HCT116 (cell line): Measurements from ENCODE around the gene DDAH1. TPM values are rescaled to one million over a fixed set of nuclear protein-coding genes. Genes with fewer than 3 reads are reported as not detected.

Experiments used
- ATAC-seq: fragments of 200-7000 bp; cut with Tn5 transposase; 2 replicates; pipeline ENCODE4 v1.9.1; 2020; ENCODE audit warnings: mild to moderate bottlenecking, moderate library complexity
- BruUV-seq: library from RNA; stranded (reverse); fragments of 400-500 nt; replicated peaks from 2 replicates; lab custom pipeline; 2021; lab: Mats Ljungman, UMichigan
- CTCF ChIA-PET: fragments of 300-600 bp; sonication (Branson Sonifier 250); formaldehyde crosslinking; loops from one replicate; lab custom pipeline; 2021; ENCODE audit warnings: antibody characterized with exemption; lab: Charles Lee
- POLR2A ChIA-PET: fragments of 300-600, 350-600 bp; sonication (Branson Sonifier 250); formaldehyde crosslinking; loops from one replicate; lab custom pipeline; 2021; ENCODE audit warnings: antibody characterized with exemption; lab: Charles Lee
- RAD21 ChIA-PET, 2 experiments: fragments of 300-600 bp; sonication (Branson Sonifier 250); formaldehyde crosslinking; loops; one replicate each; lab custom pipeline; 2023; ENCODE audit warnings: low total read pairs in 2 of 2; ENCODE audit not compliant: uncharacterized antibody in 2 of 2, unreplicated experiment in 2 of 2, low non-redundant PET in 1 of 2; lab: Charles Lee
- DNase-seq: peaks from one replicate; pipeline ENCODE4 v3.0.0-alpha.2; 2010; ENCODE audit warnings: low read depth, low spot score
- H2AFZ ChIP-seq: fragments of 200-600 bp; shearing (Covaris generic), sonication (generic); 2 replicates; pipeline ENCODE4 v1.6.1; 2017; ENCODE audit warnings: low read depth, mixed run types, mixed read lengths, antibody characterized with exemption, low read length; ENCODE audit not compliant: poor library complexity, severe bottlenecking
- H3K27ac ChIP-seq: 2 replicates; pipeline ENCODE4 v1.5.1; 2012; ENCODE audit warnings: low read depth, low read length
- H3K27me3 ChIP-seq: fragments of 200-600 bp; sonication (generic); 2 replicates; pipeline ENCODE4 v1.6.1; 2016; ENCODE audit warnings: mixed run types, low read length, mixed read lengths; ENCODE audit not compliant: insufficient read depth
- H3K36me3 ChIP-seq, 2 experiments: fragments of 200-500 bp in 1 of 2; fragments of 200-600 bp in 1 of 2; sonication (Bioruptor generic) in 1 of 2; sonication (generic) in 1 of 2; 2 replicates each; pipeline versions ENCODE4 v1.5.1 to v1.6.1; 2014 to 2016; ENCODE audit warnings: low read length in 2 of 2, inconsistent platforms in 1 of 2, mixed read lengths in 1 of 2, mixed run types in 1 of 2; ENCODE audit not compliant: insufficient read depth in 2 of 2, control insufficient read depth in 1 of 2
- H3K4me1 ChIP-seq, 2 experiments: fragments of 200-600 bp in 1 of 2; sonication (generic) in 1 of 2; 2 replicates each; pipeline versions ENCODE4 v1.5.1 to v1.6.1; 2012 to 2017; ENCODE audit warnings: low read length in 2 of 2, inconsistent platforms in 1 of 2, mild to moderate bottlenecking in 1 of 2, mixed read lengths in 1 of 2, mixed run types in 1 of 2, moderate library complexity in 1 of 2; ENCODE audit not compliant: insufficient read depth in 2 of 2, control insufficient read depth in 1 of 2
- H3K4me2 ChIP-seq: fragments of 200-600 bp; sonication (generic); 2 replicates; pipeline ENCODE4 v1.6.1; 2017; ENCODE audit warnings: mixed run types, low read length, mixed read lengths
- H3K4me3 ChIP-seq, 2 experiments: fragments of 200-600 bp in 1 of 2; sonication (generic) in 1 of 2; replicated peaks in 1 of 2; 2 replicates each; pipeline ENCODE4 v1.5.1; 2011 to 2016; ENCODE audit warnings: low read length in 2 of 2, control low read depth in 1 of 2, low read depth in 1 of 2, mild to moderate bottlenecking in 1 of 2, mixed read lengths in 1 of 2, mixed run types in 1 of 2
- H3K79me2 ChIP-seq: fragments of 200-600 bp; sonication (generic); 2 replicates; pipeline ENCODE4 v1.6.1; 2017; ENCODE audit warnings: mild to moderate bottlenecking, mixed run types, low read length, moderate library complexity, mixed read lengths; ENCODE audit not compliant: insufficient read depth
- H3K9ac ChIP-seq: fragments of 200-600 bp; sonication (generic); 2 replicates; pipeline ENCODE4 v1.6.1; 2016; ENCODE audit warnings: low read length, mixed read lengths
- H3K9me2 ChIP-seq: fragments of 200-600 bp; sonication (generic), shearing (Covaris generic); 2 replicates; pipeline ENCODE4 v1.6.1; 2017; ENCODE audit warnings: mixed run types, mild to moderate bottlenecking, moderate library complexity; ENCODE audit not compliant: insufficient read depth
- H3K9me3 ChIP-seq, 2 experiments: fragments of 200-500 bp in 1 of 2; fragments of 200-600 bp in 1 of 2; sonication (Bioruptor generic) in 1 of 2; sonication (generic) in 1 of 2; 2 replicates each; pipeline ENCODE4 v1.6.1; 2014 to 2017; ENCODE audit warnings: low read length in 2 of 2, mixed read lengths in 2 of 2, inconsistent platforms in 1 of 2, low read depth in 1 of 2, mild to moderate bottlenecking in 1 of 2, mixed run types in 1 of 2, moderate library complexity in 1 of 2; ENCODE audit not compliant: control insufficient read depth in 1 of 2, insufficient read depth in 1 of 2
- H4K20me1 ChIP-seq: fragments of 200-600 bp; sonication (generic), shearing (Covaris generic); 2 replicates; pipeline ENCODE4 v1.6.1; 2017; ENCODE audit warnings: mixed run types, mild to moderate bottlenecking, moderate library complexity; ENCODE audit not compliant: insufficient read depth
- CEBPB ChIP-seq: IDR thresholded peaks from 2 replicates; pipeline ENCODE4 v1.6.1; 2012; ENCODE audit warnings: low read depth
- EGR1 ChIP-seq: IDR thresholded peaks from 2 replicates; pipeline ENCODE4 v1.6.1; 2012; ENCODE audit warnings: low read depth
- ELF1 ChIP-seq: IDR thresholded peaks from 2 replicates; pipeline ENCODE4 v1.6.1; 2012; ENCODE audit warnings: low read depth, borderline replicate concordance
- EZH2 ChIP-seq: fragments of 200-600 bp; sonication (generic); IDR thresholded peaks from 2 replicates; pipeline ENCODE4 v1.6.1; 2017; ENCODE audit warnings: antibody characterized with exemption, mixed run types
- EZH2phosphoT487 ChIP-seq: fragments of 200-600 bp; IDR thresholded peaks from 2 replicates; pipeline ENCODE4 v1.6.1; 2018; ENCODE audit warnings: antibody characterized with exemption, borderline replicate concordance
- MAX ChIP-seq: IDR thresholded peaks from 2 replicates; pipeline ENCODE4 v1.6.1; 2012
- POLR2A ChIP-seq: IDR thresholded peaks from 2 replicates; pipeline ENCODE4 v1.7.0; 2011; ENCODE audit warnings: borderline replicate concordance; ENCODE audit not compliant: insufficient read depth, insufficient read length; ENCODE audit errors: extremely low read depth
- RAD21 ChIP-seq: IDR thresholded peaks from 2 replicates; pipeline ENCODE4 v1.6.1; 2012; ENCODE audit warnings: low read depth, mild to moderate bottlenecking
- SIN3A ChIP-seq: IDR thresholded peaks from 2 replicates; pipeline ENCODE4 v1.6.1; 2012; ENCODE audit warnings: low read depth
- SP1 ChIP-seq: IDR thresholded peaks from 2 replicates; pipeline ENCODE4 v1.6.1; 2012; ENCODE audit warnings: low read depth
- SRF ChIP-seq: IDR thresholded peaks from 2 replicates; pipeline ENCODE4 v1.6.1; 2012; ENCODE audit warnings: low read depth
- TCF7L2 ChIP-seq: IDR thresholded peaks from 2 replicates; pipeline ENCODE4 v1.7.0; 2011; ENCODE audit warnings: borderline replicate concordance, inconsistent platforms; ENCODE audit not compliant: insufficient read depth, insufficient read length; ENCODE audit errors: extremely low read depth
- ZNF274 ChIP-seq: fragments of 200-500 bp; sonication (Bioruptor generic); IDR thresholded peaks from 2 replicates; pipeline ENCODE4 v1.6.1; 2014; ENCODE audit warnings: mild to moderate bottlenecking, low read depth, low read length, inconsistent platforms
- intact Hi-C: fragments of 100-400 bp; cut with micrococcal nuclease; formaldehyde crosslinking; loops from 2 replicates; pipeline ENCODE4 v1.10.0; 2022
- total RNA-seq: library from RNA; stranded (reverse); gene quantifications from one replicate; pipeline ENCODE4 v1.2.1, GENCODE V29; 2021; ENCODE audit not compliant: unreplicated experiment
- TF ChIP-seq, protein P1 (sequence below): IDR thresholded peaks from 2 replicates; pipeline ENCODE4 v1.6.1; 2011; ENCODE audit warnings: mild to moderate bottlenecking, low read length, moderate library complexity; ENCODE audit not compliant: insufficient replicate concordance; ENCODE audit errors: extremely low read depth
- TF ChIP-seq, protein P2 (sequence below): IDR thresholded peaks from 2 replicates; pipeline ENCODE4 v1.6.1; 2012; ENCODE audit warnings: low read depth

Gene DDAH1
- total RNA-seq, 1 experiment from 2014 or later: 16.6 TPM

DNA sequence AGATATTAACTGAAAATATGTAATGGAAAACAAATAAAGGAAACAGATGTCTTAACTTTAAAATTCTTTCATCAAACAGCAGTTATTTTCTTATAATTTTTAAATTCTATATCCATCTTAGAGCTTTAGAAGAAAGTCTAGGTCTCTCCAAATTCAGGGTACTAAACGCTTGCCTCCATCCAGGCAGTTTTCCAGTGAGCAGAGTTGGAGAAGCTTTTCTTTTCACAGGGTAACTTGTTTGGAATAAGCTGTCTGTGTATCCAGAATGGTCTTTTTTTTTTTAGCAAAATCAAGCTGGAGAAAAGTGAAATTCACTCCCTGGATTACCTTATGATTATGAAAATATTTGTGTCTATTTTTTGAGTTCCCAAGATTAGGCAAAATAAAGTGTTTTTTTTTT, 88.6 kb downstream of the DDAH1 start:
- intact Hi-C loops: no loop called here
- ChIA-PET CTCF (no interaction called here), RAD21 (no interaction called here)
- no peaks in the 10 kb centered on the region for H3K36me3 ChIP-seq
- H3K27me3 ChIP-seq: no peaks in the 10 kb centered on the region
- H3K4me2 ChIP-seq: no peak overlapping the region
- no peak overlapping the region for H3K27ac ChIP-seq
- H3K4me1 ChIP-seq: peaks cover 0 to 6% of the 10 kb centered on the region in 2 experiments; a peak in 2 of 4 replicates
- no peak overlapping the region for H2AFZ ChIP-seq
- no peak for DNase-seq
- H3K9me3 ChIP-seq: no peaks in the 10 kb centered on the region
- TF ChIP-seq EZH2 (no peak), ZNF274 (no peak), SP1 (no peak), POLR2A (no peak), RAD21 (no peak), EZH2phosphoT487 (no peak), ELF1 (no peak), SRF (no peak), CEBPB (no peak), MAX (no peak), EGR1 (no peak), TCF7L2 (no peak), SIN3A (no peak)
- TF ChIP-seq, protein P1, sequence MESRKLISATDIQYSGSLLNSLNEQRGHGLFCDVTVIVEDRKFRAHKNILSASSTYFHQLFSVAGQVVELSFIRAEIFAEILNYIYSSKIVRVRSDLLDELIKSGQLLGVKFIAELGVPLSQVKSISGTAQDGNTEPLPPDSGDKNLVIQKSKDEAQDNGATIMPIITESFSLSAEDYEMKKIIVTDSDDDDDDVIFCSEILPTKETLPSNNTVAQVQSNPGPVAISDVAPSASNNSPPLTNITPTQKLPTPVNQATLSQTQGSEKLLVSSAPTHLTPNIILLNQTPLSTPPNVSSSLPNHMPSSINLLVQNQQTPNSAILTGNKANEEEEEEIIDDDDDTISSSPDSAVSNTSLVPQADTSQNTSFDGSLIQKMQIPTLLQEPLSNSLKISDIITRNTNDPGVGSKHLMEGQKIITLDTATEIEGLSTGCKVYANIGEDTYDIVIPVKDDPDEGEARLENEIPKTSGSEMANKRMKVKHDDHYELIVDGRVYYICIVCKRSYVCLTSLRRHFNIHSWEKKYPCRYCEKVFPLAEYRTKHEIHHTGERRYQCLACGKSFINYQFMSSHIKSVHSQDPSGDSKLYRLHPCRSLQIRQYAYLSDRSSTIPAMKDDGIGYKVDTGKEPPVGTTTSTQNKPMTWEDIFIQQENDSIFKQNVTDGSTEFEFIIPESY: no peak
- TF ChIP-seq, protein P2, sequence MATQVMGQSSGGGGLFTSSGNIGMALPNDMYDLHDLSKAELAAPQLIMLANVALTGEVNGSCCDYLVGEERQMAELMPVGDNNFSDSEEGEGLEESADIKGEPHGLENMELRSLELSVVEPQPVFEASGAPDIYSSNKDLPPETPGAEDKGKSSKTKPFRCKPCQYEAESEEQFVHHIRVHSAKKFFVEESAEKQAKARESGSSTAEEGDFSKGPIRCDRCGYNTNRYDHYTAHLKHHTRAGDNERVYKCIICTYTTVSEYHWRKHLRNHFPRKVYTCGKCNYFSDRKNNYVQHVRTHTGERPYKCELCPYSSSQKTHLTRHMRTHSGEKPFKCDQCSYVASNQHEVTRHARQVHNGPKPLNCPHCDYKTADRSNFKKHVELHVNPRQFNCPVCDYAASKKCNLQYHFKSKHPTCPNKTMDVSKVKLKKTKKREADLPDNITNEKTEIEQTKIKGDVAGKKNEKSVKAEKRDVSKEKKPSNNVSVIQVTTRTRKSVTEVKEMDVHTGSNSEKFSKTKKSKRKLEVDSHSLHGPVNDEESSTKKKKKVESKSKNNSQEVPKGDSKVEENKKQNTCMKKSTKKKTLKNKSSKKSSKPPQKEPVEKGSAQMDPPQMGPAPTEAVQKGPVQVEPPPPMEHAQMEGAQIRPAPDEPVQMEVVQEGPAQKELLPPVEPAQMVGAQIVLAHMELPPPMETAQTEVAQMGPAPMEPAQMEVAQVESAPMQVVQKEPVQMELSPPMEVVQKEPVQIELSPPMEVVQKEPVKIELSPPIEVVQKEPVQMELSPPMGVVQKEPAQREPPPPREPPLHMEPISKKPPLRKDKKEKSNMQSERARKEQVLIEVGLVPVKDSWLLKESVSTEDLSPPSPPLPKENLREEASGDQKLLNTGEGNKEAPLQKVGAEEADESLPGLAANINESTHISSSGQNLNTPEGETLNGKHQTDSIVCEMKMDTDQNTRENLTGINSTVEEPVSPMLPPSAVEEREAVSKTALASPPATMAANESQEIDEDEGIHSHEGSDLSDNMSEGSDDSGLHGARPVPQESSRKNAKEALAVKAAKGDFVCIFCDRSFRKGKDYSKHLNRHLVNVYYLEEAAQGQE: no peak
- TF ChIP-seq, all 23 proteins: peak for 0
- H3K4me3 ChIP-seq: no peak overlapping the region
- no TSS peak for BruUV-seq
- H3K9ac ChIP-seq: no peak overlapping the region
- no peaks in the 10 kb centered on the region for H3K9me2 ChIP-seq
- no peaks in the 10 kb centered on the region for H4K20me1 ChIP-seq
- ATAC-seq: no peak
- POLR2A ChIA-PET: no interaction called here
- H3K79me2 ChIP-seq: no peaks in the 10 kb centered on the region
